ENCODE results near the gene CAPN5. TPM values are rescaled to one million over a fixed set of nuclear protein-coding genes. Genes with fewer than 3 reads are reported as not detected.
A peak's percentile ranks its signal among the peaks of the same experiment; 100 is the strongest.

CAPN5 gene
- polyA plus RNA-seq, 4 donors, result 43.8 to 61.1 (median 54.7) TPM

GRCh38 chr11:77175021-77175842, 108.5 kb downstream of the CAPN5 start:
- DNase-seq (no peak), FAIRE-seq (no peak)
- Histone ChIP-seq H3K36me3 (ENCODE audit: control insufficient read depth in 3 of 3, insufficient read depth in 2 of 3, low read depth in 1 of 3, low read length in 3 of 3) (peaks cover 0 to 95% (median 0%) of the 10 kb centered on the region in 3 donors), H3K9me3 (ENCODE audit: control insufficient read depth in 2 of 2, insufficient read depth in 1 of 2, low read depth in 1 of 2, low read length in 1 of 2) (no peaks in the 10 kb centered on the region), H3K4me3 (ENCODE audit: low read depth in 1 of 3, low read length in 3 of 3) (no peak overlapping the region), H3K27ac (ENCODE audit: low read depth in 1 of 3, low read length in 2 of 3) (peak overlapping the region in 1 of 3 donors; percentile 11), H3K27me3 (ENCODE audit: control insufficient read depth in 3 of 3, insufficient read depth in 3 of 3, low read length in 3 of 3) (no peaks in the 10 kb centered on the region), H3K4me1 (ENCODE audit: control insufficient read depth in 3 of 3, insufficient read depth in 2 of 3, low read depth in 1 of 3, low read length in 2 of 3) (peaks cover 0 to 26% (median 0%) of the 10 kb centered on the region in 3 donors)
- 82 to 84% (median 84%) methylated on average over 15 of the region's 15 CpGs for WGBS, 3 donors

Other genes starting within 250 kb of the CAPN5 start
- 1 to 10 TPM; 3.8 to 9.5 (median 6.0) TPM for gene ACER3, start 206.1 kb upstream of the CAPN5 start, polyA plus RNA-seq
- 1 to 10 TPM; 1.6 to 7.0 (median 2.2) TPM for gene B3GNT6, start 32.6 kb upstream of the CAPN5 start, polyA plus RNA-seq
- gene OMP, start 35.9 kb downstream of the CAPN5 start, polyA plus RNA-seq, result 1 to 10 TPM in 3 of 4 donors, not detected in 1; 1.5 to 2.7 (median 2.4) TPM
- 10 to 100 TPM in 1 of 4 donors, 1 to 10 TPM in 3; 1.4 to 74.2 (median 2.2) TPM for gene MYO7A, start 61.3 kb downstream of the CAPN5 start, polyA plus RNA-seq
- gene GDPD4, start 234.7 kb downstream of the CAPN5 start, polyA plus RNA-seq, result 1 to 10 TPM in 2 of 4 donors, not detected in 2; 2.2 to 4.5 TPM